Choroid plexus epithelial cell (primary cell): Measurements from ENCODE around the gene HK3.

Source experiments
- DNase-seq: peaks from one replicate; pipeline ENCODE4 v3.0.0-alpha.2; 2010; ENCODE audit warnings: low read depth
- H3K4me3 ChIP-seq: 2 replicates; pipeline ENCODE4 v1.5.1; 2011; ENCODE audit warnings: low read depth, mild to moderate bottlenecking, control low read depth, low read length, moderate library complexity
- TF ChIP-seq, protein P1 (sequence below): conservative IDR thresholded peaks from 2 replicates; pipeline ENCODE4 v1.5.1; 2011; ENCODE audit warnings: low read depth, mild to moderate bottlenecking, control low read depth, inconsistent platforms, low read length, moderate library complexity

HK3 gene

DNA sequence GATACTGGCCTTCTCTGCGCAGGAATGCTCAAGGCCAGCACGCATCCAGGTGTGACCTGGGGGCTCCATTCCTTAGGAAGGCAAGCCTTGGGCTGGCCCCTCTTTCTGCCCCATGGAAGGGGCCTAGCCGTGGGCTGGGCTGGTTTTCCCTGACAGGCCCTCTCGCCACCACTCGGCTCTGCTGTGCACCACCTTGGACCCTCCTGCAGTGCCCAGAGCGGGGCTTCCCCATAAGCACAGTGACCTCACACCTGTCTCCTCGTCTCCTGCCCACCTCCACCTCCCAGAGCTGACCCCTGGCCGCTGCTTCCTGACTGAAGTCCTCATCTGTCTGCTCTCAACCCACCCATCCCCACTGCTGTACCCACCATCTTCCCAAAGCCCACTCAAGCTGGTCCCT lies 67.7 kb downstream of the HK3 start:
- no peak overlapping the region for H3K4me3 ChIP-seq
- no peak for DNase-seq
- TF ChIP-seq, protein P1, sequence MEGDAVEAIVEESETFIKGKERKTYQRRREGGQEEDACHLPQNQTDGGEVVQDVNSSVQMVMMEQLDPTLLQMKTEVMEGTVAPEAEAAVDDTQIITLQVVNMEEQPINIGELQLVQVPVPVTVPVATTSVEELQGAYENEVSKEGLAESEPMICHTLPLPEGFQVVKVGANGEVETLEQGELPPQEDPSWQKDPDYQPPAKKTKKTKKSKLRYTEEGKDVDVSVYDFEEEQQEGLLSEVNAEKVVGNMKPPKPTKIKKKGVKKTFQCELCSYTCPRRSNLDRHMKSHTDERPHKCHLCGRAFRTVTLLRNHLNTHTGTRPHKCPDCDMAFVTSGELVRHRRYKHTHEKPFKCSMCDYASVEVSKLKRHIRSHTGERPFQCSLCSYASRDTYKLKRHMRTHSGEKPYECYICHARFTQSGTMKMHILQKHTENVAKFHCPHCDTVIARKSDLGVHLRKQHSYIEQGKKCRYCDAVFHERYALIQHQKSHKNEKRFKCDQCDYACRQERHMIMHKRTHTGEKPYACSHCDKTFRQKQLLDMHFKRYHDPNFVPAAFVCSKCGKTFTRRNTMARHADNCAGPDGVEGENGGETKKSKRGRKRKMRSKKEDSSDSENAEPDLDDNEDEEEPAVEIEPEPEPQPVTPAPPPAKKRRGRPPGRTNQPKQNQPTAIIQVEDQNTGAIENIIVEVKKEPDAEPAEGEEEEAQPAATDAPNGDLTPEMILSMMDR = no peak

- TF ChIP-seq, protein P1 = no peak
Measured at GRCh38 chr5:176830995-176831423, 68.1 kb downstream of the HK3 start.

More at GRCh38 chr5:176830995-176831423, 68.1 kb downstream of the HK3 start:
- no peak for DNase-seq
- no peak overlapping the region for H3K4me3 ChIP-seq
